Chondrocyte (in vitro differentiated cells): ENCODE measurements around the gene MAT1A. TPM values are rescaled to one million over a fixed set of nuclear protein-coding genes. Genes with fewer than 3 reads are reported as not detected.
"Not testable (repeated sequence)": the region's sequence is repeated elsewhere in the genome, so short reads cannot be mapped to it uniquely, and the experiment has no call there.

Source experiments
- DNase-seq: peaks from one replicate; pipeline ENCODE4 v3.0.0; 2021; ENCODE audit warnings: mixed read lengths, low spot score
- H3K27ac Mint-ChIP-seq: one replicate; pipeline ENCODE4 v1.8.0; 2021; ENCODE audit warnings: mild to moderate bottlenecking, moderate library complexity, mixed read lengths; ENCODE audit not compliant: unreplicated experiment
- H3K27me3 Mint-ChIP-seq: 2 replicates; pipeline ENCODE4 v1.8.0; 2021; ENCODE audit warnings: low read depth, mixed read lengths
- H3K36me3 Mint-ChIP-seq: 2 replicates; pipeline ENCODE4 v1.8.0; 2021; ENCODE audit warnings: low read depth, mixed read lengths
- H3K4me1 Mint-ChIP-seq: 2 replicates; pipeline ENCODE4 v1.8.0; 2021; ENCODE audit warnings: low read depth, mild to moderate bottlenecking, mixed read lengths
- H3K4me3 Mint-ChIP-seq: one replicate; pipeline ENCODE4 v1.8.0; 2021; ENCODE audit warnings: mild to moderate bottlenecking, moderate library complexity, mixed read lengths; ENCODE audit not compliant: unreplicated experiment
- H3K9me3 Mint-ChIP-seq: 2 replicates; pipeline ENCODE4 v1.8.0; 2021; ENCODE audit warnings: low read depth, mixed read lengths
- CTCF ChIP-seq: fragments of 200-600 bp; sonication (generic); IDR thresholded peaks from 2 replicates; pipeline ENCODE4 v1.5.0; 2021; ENCODE audit warnings: antibody characterized with exemption, mild to moderate bottlenecking, moderate library complexity
- total RNA-seq: library from RNA; stranded (reverse); gene quantifications from 3 replicates; pipeline ENCODE4 v1.2.1, GENCODE V29; 2021

MAT1A gene
- total RNA-seq, 1 donor from 2014 or later: not detected

DNA sequence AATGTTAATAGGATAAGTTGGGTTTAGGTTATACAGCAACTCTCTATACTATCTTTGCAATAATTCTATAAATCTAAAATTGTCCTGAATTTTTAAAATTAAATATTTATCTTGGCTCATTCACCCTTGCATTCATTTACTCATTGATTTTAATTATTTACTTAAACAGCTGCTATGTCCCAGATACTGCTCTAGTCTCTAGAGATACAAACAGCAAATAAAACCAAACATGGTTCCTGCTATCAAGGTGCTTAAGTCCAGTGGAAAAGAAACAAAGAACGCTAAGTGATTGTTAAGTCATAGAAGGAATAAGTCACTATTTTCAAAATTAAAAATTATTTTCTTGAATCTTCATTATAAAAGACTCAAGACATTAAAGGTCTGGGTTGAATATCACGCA, 29.9 kb upstream of the MAT1A start:
- no peaks in the 10 kb centered on the region for H3K36me3 Mint-ChIP-seq
- TF ChIP-seq CTCF: no peak
- H3K27me3 Mint-ChIP-seq: peaks cover 2% of the 10 kb centered on the region
- no peak for DNase-seq
- H3K9me3 Mint-ChIP-seq: peaks cover 5% of the 10 kb centered on the region
- no peak overlapping the region for H3K27ac Mint-ChIP-seq
- H3K4me3 Mint-ChIP-seq: no peak overlapping the region
- peaks cover 5% of the 10 kb centered on the region for H3K4me1 Mint-ChIP-seq

DNA sequence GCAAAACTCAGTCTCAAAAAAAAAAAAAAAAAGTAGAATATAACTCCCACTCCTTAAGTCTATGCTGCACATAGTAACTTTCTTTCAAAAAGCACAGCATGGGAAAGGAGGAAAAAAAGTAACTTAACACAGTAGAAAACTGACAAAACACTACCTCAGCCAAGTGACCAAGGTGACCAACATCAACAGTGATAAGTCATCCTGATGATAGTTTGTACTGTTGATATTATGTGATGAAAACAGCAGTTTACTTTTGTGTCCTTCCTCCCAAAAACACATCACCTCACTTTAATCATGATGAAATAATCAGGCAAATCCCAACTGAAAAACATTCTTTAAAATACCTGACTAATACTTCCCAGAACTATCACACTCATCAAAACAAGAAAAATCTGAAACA, 29.3 kb upstream of the MAT1A start:
- Mint-ChIP-seq H3K27me3 (peaks cover 2% of the 10 kb centered on the region), H3K36me3 (no peaks in the 10 kb centered on the region), H3K27ac (no peak overlapping the region), H3K4me3 (no peak overlapping the region), H3K4me1 (no peaks in the 10 kb centered on the region), H3K9me3 (peaks cover 5% of the 10 kb centered on the region)
- no peak for DNase-seq
- TF ChIP-seq CTCF: no peak

- Mint-ChIP-seq H3K36me3 (no peaks in the 10 kb centered on the region), H3K27ac (no peak overlapping the region), H3K27me3 (peaks cover 2% of the 10 kb centered on the region), H3K4me3 (no peak overlapping the region), H3K9me3 (peaks cover 18% of the 10 kb centered on the region), H3K4me1 (no peaks in the 10 kb centered on the region)
- TF ChIP-seq CTCF: no peak
- no peak for DNase-seq
Observed at GRCh38 chr10:80315391-80315790, 25.9 kb upstream of the MAT1A start.

DNA sequence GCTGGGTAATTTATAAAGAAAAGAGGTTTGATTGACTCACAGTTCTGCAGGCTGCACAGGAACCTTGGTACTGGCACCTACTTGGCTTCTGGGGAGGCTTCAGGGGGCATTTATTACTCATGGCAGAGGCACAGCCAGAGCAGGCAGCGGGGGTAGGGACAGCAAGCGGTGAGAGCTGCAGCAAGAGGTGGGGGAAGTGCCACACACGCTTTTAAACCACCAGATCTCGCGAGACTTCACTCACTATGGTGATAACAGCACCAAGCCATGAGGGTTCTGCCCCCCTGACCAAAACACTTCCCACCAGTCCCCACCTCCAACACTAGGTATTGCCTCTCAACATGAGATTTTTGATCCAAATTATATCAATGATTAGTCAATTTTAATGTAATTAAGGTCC, 24.1 kb upstream of the MAT1A start:
- Mint-ChIP-seq H3K27me3 (no peaks in the 10 kb centered on the region), H3K27ac (no peak overlapping the region), H3K9me3 (peaks cover 24% of the 10 kb centered on the region), H3K4me1 (no peaks in the 10 kb centered on the region), H3K36me3 (no peaks in the 10 kb centered on the region), H3K4me3 (no peak overlapping the region)
- TF ChIP-seq CTCF: no peak
- DNase-seq: no peak

DNA sequence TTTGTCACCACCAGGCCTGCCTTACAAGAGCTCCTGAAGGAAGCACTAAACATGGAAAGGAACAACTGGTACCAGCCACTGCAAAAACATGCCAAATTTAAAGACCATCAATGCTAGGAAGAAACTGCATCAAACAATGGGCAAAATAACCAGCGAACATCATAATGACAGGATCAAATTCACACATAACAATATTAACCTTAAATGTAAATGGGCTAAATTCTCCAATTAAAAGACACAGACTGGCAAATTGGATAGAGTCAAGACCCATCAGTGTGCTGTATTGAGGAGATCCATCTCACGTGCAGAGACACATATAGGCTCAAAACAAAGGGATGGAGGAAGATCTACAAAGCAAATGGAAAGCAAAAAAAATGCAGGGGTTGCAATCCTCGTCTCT, 16.5 kb upstream of the MAT1A start:
- not testable (repeated sequence) for H3K4me3 Mint-ChIP-seq, H3K27me3 Mint-ChIP-seq, DNase-seq, H3K4me1 Mint-ChIP-seq, H3K36me3 Mint-ChIP-seq, H3K27ac Mint-ChIP-seq
- H3K9me3 Mint-ChIP-seq: peaks cover 28% of the 10 kb centered on the region

- Mint-ChIP-seq H3K27ac (no peak overlapping the region), H3K9me3 (peaks cover 19% of the 10 kb centered on the region), H3K4me3 (no peak overlapping the region), H3K36me3 (peaks cover 4% of the 10 kb centered on the region), H3K4me1 (no peaks in the 10 kb centered on the region), H3K27me3 (peaks cover 18% of the 10 kb centered on the region)
- DNase-seq: no peak
- TF ChIP-seq CTCF: no peak
Observed at GRCh38 chr10:80296942-80297341, 7.5 kb upstream of the MAT1A start.
